K562 (cell line): ENCODE measurements around the gene CCP110. TPM values are rescaled to one million over a fixed set of nuclear protein-coding genes. Genes with fewer than 3 reads are reported as not detected.

ENCODE experiments used
- ARID1B ChIP-seq: fragments of 450-650 bp; IDR thresholded peaks from 2 replicates; pipeline ENCODE4 v1.6.1; 2016; ENCODE audit warnings: antibody characterized with exemption, mild to moderate bottlenecking, inconsistent platforms
- BCOR ChIP-seq: fragments of 450-650 bp; IDR thresholded peaks from 2 replicates; pipeline ENCODE4 v1.6.1; 2016
- CBFA2T2 ChIP-seq: fragments of 450-650 bp; conservative IDR thresholded peaks from 2 replicates; pipeline ENCODE4 v1.6.1; 2017; ENCODE audit warnings: mild to moderate bottlenecking
- CTCFL ChIP-seq: IDR thresholded peaks from 2 replicates; pipeline ENCODE4 v1.6.1; 2011; ENCODE audit warnings: borderline replicate concordance, low read depth, mild to moderate bottlenecking, moderate library complexity, low read length; ENCODE audit not compliant: insufficient read depth, poor library complexity, severe bottlenecking
- IRF1 ChIP-seq: sonication (generic); formaldehyde crosslinking; IDR thresholded peaks from 2 replicates; pipeline ENCODE4 v1.8.0; 2022; ENCODE audit warnings: missing genetic modification reagents, mild to moderate bottlenecking, borderline replicate concordance
- KAT8 ChIP-seq: fragments of 450-650 bp; IDR thresholded peaks from 2 replicates; pipeline ENCODE4 v1.6.1; 2016; ENCODE audit warnings: low read depth, mild to moderate bottlenecking
- MAZ ChIP-seq, 2 experiments: fragments of 450-650 bp in 1 of 2; sonication (generic) in 1 of 2; formaldehyde crosslinking; IDR thresholded peaks in 1 of 2; conservative IDR thresholded peaks in 1 of 2; 2 replicates each; pipeline versions ENCODE4 v1.4.0 to v1.5.0; 2020; ENCODE audit warnings: mild to moderate bottlenecking in 1 of 2, missing genetic modification reagents in 1 of 2
- NFRKB ChIP-seq: fragments of 450-650 bp; IDR thresholded peaks from 2 replicates; pipeline ENCODE4 v1.6.1; 2016; ENCODE audit warnings: low read depth
- NR3C1 ChIP-seq: sonication (generic); formaldehyde crosslinking; IDR thresholded peaks from 2 replicates; pipeline ENCODE4 v1.8.1; 2022; ENCODE audit warnings: missing genetic modification reagents
- PHB ChIP-seq: fragments of 250-450 bp; sonication (Bioruptor Pico); IDR thresholded peaks from 2 replicates; pipeline ENCODE4 v1.5.0; 2021
- POLR2AphosphoS5 ChIP-seq: IDR thresholded peaks from 2 replicates; pipeline ENCODE4 v1.6.1; 2011; ENCODE audit warnings: mild to moderate bottlenecking, low read depth, low read length, moderate library complexity; ENCODE audit not compliant: control insufficient read depth, insufficient read depth
- RBFOX2 ChIP-seq: fragments of 200-400 bp; formaldehyde crosslinking; IDR thresholded peaks from 2 replicates; pipeline ENCODE4 v1.6.1; 2017; ENCODE audit warnings: low read depth, mild to moderate bottlenecking, low read length, moderate library complexity
- RBM25 ChIP-seq: fragments of 200-400 bp; formaldehyde crosslinking; IDR thresholded peaks from 2 replicates; pipeline ENCODE4 v1.6.1; 2018; ENCODE audit warnings: low read length, low read depth, moderate library complexity; ENCODE audit not compliant: severe bottlenecking
- TAF1 ChIP-seq: IDR thresholded peaks from 2 replicates; pipeline ENCODE4 v1.6.1; 2011; ENCODE audit warnings: mild to moderate bottlenecking, low read length, moderate library complexity; ENCODE audit not compliant: insufficient read depth, control insufficient read depth, severe bottlenecking; ENCODE audit errors: extremely low read depth
- TAL1 ChIP-seq: fragments of 450-650 bp; IDR thresholded peaks from 2 replicates; pipeline ENCODE4 v1.6.1; 2016; ENCODE audit warnings: mild to moderate bottlenecking
- YY1 ChIP-seq, 3 experiments: IDR thresholded peaks; 2 replicates each; pipeline ENCODE4 v1.6.1; 2011; ENCODE audit warnings: low read length in 2 of 3, mild to moderate bottlenecking in 2 of 3, moderate library complexity in 2 of 3, borderline replicate concordance in 1 of 3, control low read depth in 1 of 3, low read depth in 1 of 3; ENCODE audit not compliant: insufficient read depth in 3 of 3, insufficient replicate concordance in 2 of 3, control insufficient read depth in 1 of 3, insufficient read length in 1 of 3; ENCODE audit errors: extremely low read depth in 1 of 3
- ZBTB49 ChIP-seq: sonication (generic); formaldehyde crosslinking; IDR thresholded peaks from 2 replicates; pipeline ENCODE4 v1.8.0; 2022; ENCODE audit warnings: missing genetic modification reagents, mild to moderate bottlenecking, borderline replicate concordance
- ZNF717 ChIP-seq: fragments of 250-450 bp; sonication (Bioruptor Pico); IDR thresholded peaks from 2 replicates; pipeline ENCODE4 v1.5.0; 2021
- polyA plus RNA-seq, 8 experiments: library from polyadenylated mRNA; depleted of rRNA in 4 of 8; stranded (reverse) in 5 of 8; unstranded in 3 of 8; fragments of >200 nt; fragmentation: Nextera tagmentation in 2 of 8; fragmentation: Illumina TruSeq in 1 of 8; extraction: Ambion mirVana in 2 of 8; extraction: Trizol in 1 of 8; gene quantifications; 2 replicates each; pipeline versions ENCODE4 v1.2.1 to v1.2.3, GENCODE V29; 2011 to 2014; ENCODE audit warnings: inconsistent platforms in 1 of 8, missing spikeins in 1 of 8
- total RNA-seq, 7 experiments: library from RNA; depleted of rRNA in 6 of 7; stranded (reverse); fragments of >200 nt in 6 of 7; fragmentation: Illumina TruSeq in 2 of 7; extraction: Trizol in 2 of 7; gene quantifications; 2 replicates each; pipeline versions ENCODE4 v1.2.1 to v1.2.3, GENCODE V29; 2011 to 2021; ENCODE audit warnings: low replicate concordance in 1 of 7

CCP110 gene
- total and polyA plus RNA-seq, 9 of the 15 experiments (the other 6 are each of a cell fraction or from before 2014, with no cell fraction given) = 3.5 to 16.1 (median 12.1) TPM

- TF ChIP-seq POLR2AphosphoS5 (peak; percentile 69), ZBTB49 (no peak), BCOR (peak; percentile 92), TAL1 (peak; percentile 31; the same call in 1 of the 2 replicates), NR3C1 (CRISPR knock-in tag) (no peak), KAT8 (no peak), PHB (no peak), CTCFL (peak; percentile 60), YY1 (IDR thresholded peaks at IDR 0.05; ENCODE audit: borderline replicate concordance in 1 of 3, control insufficient read depth in 1 of 3, extremely low read depth in 1 of 3, insufficient read depth in 3 of 3, insufficient read length in 1 of 3, insufficient replicate concordance in 2 of 3, low read depth in 1 of 3, low read length in 2 of 3) (peak in 2 of 3 experiments; percentile 34 to 82), ZNF717 (CRISPR knock-in tag) (0 out of 2 replicates have a peak, but pooled peaks have one; percentile 27), RBM25 (peak; percentile 87), RBFOX2 (no peak), NFRKB (0 out of 2 replicates have a peak, but pooled peaks have one; percentile 53), TAF1 (peak; percentile 63), IRF1 (CRISPR knock-in tag) (no peak), ARID1B (peak; percentile 46; the same call in 1 of the 2 replicates), MAZ (CRISPR knock-in tag; conservative IDR thresholded peaks at IDR 0.05 in 1 of 2, IDR thresholded peaks at IDR 0.05 in 1 of 2) (peak in 1 of 2 experiments; percentile 8; a peak in 1 of 4 replicates), CBFA2T2 (peak; percentile 35)
Measured at GRCh38 chr16:19555938-19556771, 32.4 kb downstream of the CCP110 start (continued).
